GOT3 (cell line): ENCODE data around the gene KLHL25.

Source experiments
- DNase-seq: peaks from one replicate; lab custom pipeline; 2025; ENCODE audit warnings: mixed read lengths; lab: John Stamatoyannopoulos, UW

KLHL25 gene

DNA sequence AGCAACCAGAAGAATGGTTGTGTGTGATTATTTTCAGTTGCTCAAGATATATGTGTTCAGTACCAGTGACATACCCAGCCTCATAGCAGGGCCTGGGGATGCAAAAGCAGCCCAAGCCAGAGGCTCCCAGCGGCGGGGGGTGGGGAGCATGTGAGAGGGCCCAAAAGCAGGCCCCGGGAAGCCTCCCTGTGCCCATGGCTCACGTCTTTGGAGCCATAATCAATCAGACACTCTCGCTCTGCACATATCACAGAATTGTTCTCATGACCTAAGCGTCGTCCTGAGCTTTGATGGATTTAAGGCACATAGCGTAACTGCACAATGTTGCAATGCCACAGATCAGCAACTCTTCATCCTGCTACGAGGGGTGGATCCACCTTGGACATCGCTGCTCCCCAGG lies 20.8 kb downstream of the KLHL25 start:
- DNase-seq: no peak

DNA sequence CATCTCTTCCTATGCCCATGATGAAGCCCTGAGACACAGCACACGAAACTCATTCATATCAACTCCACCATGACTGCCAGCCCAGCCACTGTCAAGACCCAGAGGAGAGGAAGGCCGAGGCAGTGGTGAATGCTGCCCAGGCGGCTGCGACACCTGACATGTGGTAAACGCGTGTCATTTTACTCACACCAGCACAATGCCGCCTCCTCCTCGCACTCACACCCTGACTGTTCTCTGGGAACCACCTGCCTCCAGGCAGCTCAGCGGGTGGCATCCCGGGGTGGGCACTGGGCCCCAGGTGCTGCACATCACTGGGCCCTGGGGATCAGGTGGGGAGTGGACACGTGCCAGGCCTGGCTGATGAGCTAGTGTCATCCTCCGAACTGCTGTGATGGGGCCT lies 21.5 kb downstream of the KLHL25 start:
- DNase-seq: no peak

GRCh38 chr15:85772668-85773067 lies 22.1 kb downstream of the KLHL25 start:
- DNase-seq: no peak

DNA sequence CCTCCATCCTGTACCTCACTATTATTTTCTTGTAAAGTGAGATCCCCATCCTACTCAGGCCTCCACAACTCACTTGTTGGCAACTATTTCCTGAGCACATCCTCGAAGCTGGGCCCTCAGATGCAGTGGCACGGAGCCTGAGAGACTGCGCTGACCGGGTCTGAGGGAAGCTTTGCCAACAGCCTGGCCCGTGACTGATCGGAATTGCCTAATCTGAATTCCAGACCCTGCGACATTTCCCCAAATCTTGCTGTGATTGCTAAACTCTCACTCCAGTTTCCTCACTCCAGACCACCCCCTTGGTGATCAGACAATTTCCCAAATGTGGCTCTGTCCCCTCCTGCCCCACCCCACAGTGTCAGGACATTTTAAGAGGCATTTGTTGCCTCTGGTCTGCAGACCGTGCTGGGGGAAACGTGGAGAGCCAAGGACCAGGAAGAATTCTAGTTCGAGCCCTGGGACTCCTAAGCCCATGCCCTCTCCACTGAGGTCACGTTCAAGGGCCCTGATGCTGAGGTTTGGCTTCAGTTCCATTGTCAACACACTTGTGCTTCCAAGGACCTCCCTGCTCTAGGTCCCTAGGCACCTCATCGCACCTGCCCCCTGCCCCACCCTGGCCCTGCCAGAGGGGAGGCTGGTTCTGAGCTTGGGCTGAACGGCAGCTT lies 22.8 kb downstream of the KLHL25 start:
- no peak for DNase-seq

- DNase-seq: no peak
Measured at GRCh38 chr15:85771271-85771670, 23.5 kb downstream of the KLHL25 start.

GRCh38 chr15:85770096-85771041 lies 24.4 kb downstream of the KLHL25 start:
- no peak for DNase-seq

GRCh38 chr15:85769182-85769900 lies 25.4 kb downstream of the KLHL25 start:
- no peak for DNase-seq

DNA sequence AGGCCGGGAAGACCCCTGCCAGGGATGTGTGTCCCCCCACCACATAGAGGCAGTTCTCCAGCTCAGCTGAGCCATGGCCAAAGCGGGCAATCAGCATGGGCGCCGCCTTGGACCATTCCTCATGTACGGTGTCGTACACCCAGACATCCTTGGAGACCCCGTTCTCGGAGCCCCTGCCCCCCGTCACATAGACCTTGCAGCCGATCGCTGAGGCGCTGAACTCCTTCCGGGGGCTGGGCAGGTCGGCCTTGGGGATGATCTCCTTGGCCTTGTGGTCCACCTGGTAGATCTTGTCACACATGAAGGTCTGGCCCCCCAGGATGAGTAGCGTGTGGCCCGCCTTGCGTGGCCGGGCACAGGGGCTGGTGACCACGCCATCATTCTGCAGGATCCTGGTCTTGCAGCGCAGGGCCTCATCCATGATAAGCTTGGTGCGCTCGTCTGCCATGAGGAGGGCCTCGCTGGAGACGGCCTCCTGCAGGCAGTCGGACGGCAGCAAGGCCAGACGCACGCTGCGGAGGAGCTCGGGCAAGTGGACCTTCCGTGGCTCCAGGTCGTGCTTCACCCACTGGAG lies 26.0 kb downstream of the KLHL25 start:
- no peak for DNase-seq

- no peak for DNase-seq
Measured at GRCh38 chr15:85767785-85768529, 26.8 kb downstream of the KLHL25 start.

GRCh38 chr15:85766001-85766831 lies 28.5 kb downstream of the KLHL25 start:
- DNase-seq: no peak

GRCh38 chr15:85764649-85765277 lies 30.0 kb downstream of the KLHL25 start:
- DNase-seq: no peak

- no peak for DNase-seq
Measured at GRCh38 chr15:85763673-85764633, 30.8 kb downstream of the KLHL25 start.

GRCh38 chr15:85763157-85763556 lies 31.6 kb downstream of the KLHL25 start:
- DNase-seq: no peak

GRCh38 chr15:85762756-85763127 lies 32.0 kb downstream of the KLHL25 start:
- no peak for DNase-seq

DNA sequence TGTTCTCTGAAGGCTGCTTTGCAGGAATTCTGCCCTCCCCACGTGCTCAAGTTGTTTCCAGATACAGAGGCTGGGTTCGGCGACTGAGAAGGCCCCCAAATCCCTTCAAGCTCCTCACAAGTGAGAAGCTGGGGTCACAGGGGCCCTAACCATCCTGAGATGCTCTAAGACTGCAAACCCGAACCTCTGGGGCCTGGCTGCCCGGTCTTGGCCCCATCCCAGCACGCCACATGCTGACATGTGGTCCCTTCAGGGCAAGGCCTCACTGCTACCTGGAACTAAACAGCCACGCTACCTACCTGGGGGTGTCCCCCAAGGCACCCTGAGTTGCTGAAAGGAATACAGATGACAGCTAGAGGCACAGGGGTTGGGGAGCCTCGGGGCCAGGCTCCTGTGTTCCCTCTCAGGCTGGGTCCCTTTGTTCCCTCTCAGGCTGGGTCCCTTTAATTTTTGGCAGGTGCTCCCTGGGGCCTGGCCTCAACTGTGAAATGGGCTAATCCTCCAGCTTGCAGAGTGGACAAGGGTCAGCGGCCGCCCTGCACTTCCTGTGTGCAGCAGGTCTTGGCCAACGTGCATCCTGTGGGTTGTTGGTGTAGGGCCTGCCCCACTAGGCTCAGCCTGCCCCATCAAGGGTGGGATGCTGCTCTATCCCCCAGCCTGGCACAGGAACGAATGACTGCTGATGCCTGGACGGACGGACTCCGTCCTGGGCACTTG lies 32.5 kb downstream of the KLHL25 start:
- no peak for DNase-seq

- DNase-seq: no peak
Measured at GRCh38 chr15:85761635-85762034, 33.1 kb downstream of the KLHL25 start.

DNA sequence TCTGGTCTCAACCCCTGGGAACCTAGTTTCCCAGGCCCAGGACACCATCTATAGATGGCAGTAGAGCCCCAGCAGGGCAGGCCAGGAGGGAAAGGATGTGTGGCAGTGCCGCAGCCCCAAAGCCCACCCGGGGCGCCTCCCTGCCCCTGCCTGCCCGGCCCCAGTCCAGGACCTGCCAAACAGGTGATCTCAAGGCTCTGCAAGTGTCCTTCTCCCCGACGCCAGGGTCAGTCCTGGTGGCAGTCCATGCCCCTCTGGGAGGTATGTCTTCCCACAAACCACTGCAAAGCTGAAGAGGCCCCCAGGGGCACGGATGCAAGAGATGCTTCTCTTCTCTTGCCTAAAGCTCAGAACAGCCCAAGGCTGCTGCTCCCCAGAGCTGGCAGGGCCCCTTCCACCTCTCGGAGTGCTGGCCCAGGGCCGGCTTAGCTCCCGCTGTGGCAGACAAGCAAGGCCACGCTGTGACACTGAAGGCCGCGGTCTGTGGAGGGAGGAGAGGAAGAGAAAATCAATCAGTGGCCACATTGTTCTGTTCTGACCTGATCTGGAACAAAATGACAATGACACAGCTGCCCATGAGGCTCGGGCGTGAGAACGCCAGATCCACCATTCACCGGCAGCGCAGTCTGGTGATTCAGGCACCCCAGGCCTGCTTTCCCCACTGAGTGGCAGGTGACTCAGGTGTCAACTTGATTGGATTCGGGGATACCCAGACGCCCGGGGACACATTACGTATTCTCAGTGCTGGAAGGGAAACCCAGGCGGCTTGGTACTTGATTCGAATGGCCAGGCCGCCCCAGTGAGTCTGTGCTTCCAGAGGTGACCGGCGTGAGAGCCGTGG lies 34.0 kb downstream of the KLHL25 start:
- no peak for DNase-seq
